ENCODE data around the gene OPCML. TPM values are rescaled to one million over a fixed set of nuclear protein-coding genes. Genes with fewer than 3 reads are reported as not detected.

OPCML gene
- polyA plus RNA-seq, 3 donors: not detected

- Mint-ChIP-seq H3K36me3 (no peaks in the 10 kb centered on the region), H3K4me3 (no peak overlapping the region), H3K9me3 (peaks cover 0 to 13% (median 0%) of the 10 kb centered on the region in 7 donors), H3K4me1 (no peaks in the 10 kb centered on the region), H3K27me3 (ENCODE audit: low read depth in 3 of 3) (peaks cover 0 to 1% (median 0%) of the 10 kb centered on the region in 3 donors), H3K27ac (no peak overlapping the region)
- peaks cover 4% of the 10 kb centered on the region in 2 donors for H3K9me3 ChIP-seq (replicated peaks in 1 of 2; ENCODE audit: control insufficient read depth in 1 of 2, insufficient read depth in 1 of 2, low read length in 2 of 2)
- WGBS (ENCODE audit: insufficient coverage): 100% methylated on average over 1 of the region's 3 CpGs
- H3K36me3 ChIP-seq (replicated peaks in 1 of 2; ENCODE audit: control insufficient read depth in 1 of 2, insufficient read depth in 2 of 2, low read length in 2 of 2): no peaks in the 10 kb centered on the region
- TF ChIP-seq CTCF (IDR thresholded peaks at IDR 0.05): no peak
- H3K4me1 ChIP-seq (ENCODE audit: control insufficient read depth in 1 of 2, insufficient read depth in 2 of 2, low read length in 2 of 2): no peaks in the 10 kb centered on the region
- no peak overlapping the region for H3K4me2 ChIP-seq (replicated peaks; ENCODE audit: extremely low read depth, low read length, poor library complexity, severe bottlenecking)
- no peak overlapping the region for H2AFZ ChIP-seq (ENCODE audit: insufficient read depth, low read depth, low read length, poor library complexity, severe bottlenecking)
- no peaks in the 10 kb centered on the region for H3K27me3 ChIP-seq (ENCODE audit: control insufficient read depth in 2 of 2, insufficient read depth in 2 of 2, low read length in 2 of 2)
- H3K9ac ChIP-seq (ENCODE audit: insufficient read depth, low read length, poor library complexity, severe bottlenecking): no peak overlapping the region
- no peak overlapping the region for H3K27ac ChIP-seq (ENCODE audit: low read depth in 1 of 2, low read length in 2 of 2)
- no peaks in the 10 kb centered on the region for H3K79me2 ChIP-seq (ENCODE audit: insufficient read depth, low read length)
- H4K20me1 ChIP-seq (ENCODE audit: insufficient read depth, low read length): no peaks in the 10 kb centered on the region
- no peak for DNase-seq
- intact Hi-C loops (cut with micrococcal nuclease): no loop called here
- H3K4me3 ChIP-seq (replicated peaks in 1 of 3; ENCODE audit: low read depth in 2 of 3, low read length in 3 of 3): no peak overlapping the region
Observed at GRCh38 chr11:132579136-132579535, 953.2 kb downstream of the OPCML start.

GRCh38 chr11:132578580-132578979 is 953.7 kb downstream of the OPCML start:
- H3K36me3 Mint-ChIP-seq: no peaks in the 10 kb centered on the region
- Histone ChIP-seq H4K20me1 (ENCODE audit: insufficient read depth, low read length) (no peaks in the 10 kb centered on the region), H3K27me3 (ENCODE audit: control insufficient read depth in 2 of 2, insufficient read depth in 2 of 2, low read length in 2 of 2) (no peaks in the 10 kb centered on the region), H3K9me3 (replicated peaks in 1 of 2; ENCODE audit: control insufficient read depth in 1 of 2, insufficient read depth in 1 of 2, low read length in 2 of 2) (peaks cover 4% of the 10 kb centered on the region in 2 donors), H3K27ac (ENCODE audit: low read depth in 1 of 2, low read length in 2 of 2) (no peak overlapping the region), H3K4me2 (replicated peaks; ENCODE audit: extremely low read depth, low read length, poor library complexity, severe bottlenecking) (no peak overlapping the region), H2AFZ (ENCODE audit: insufficient read depth, low read depth, low read length, poor library complexity, severe bottlenecking) (no peak overlapping the region), H3K36me3 (replicated peaks in 1 of 2; ENCODE audit: control insufficient read depth in 1 of 2, insufficient read depth in 2 of 2, low read length in 2 of 2) (no peaks in the 10 kb centered on the region), H3K4me1 (ENCODE audit: control insufficient read depth in 1 of 2, insufficient read depth in 2 of 2, low read length in 2 of 2) (no peaks in the 10 kb centered on the region), H3K79me2 (ENCODE audit: insufficient read depth, low read length) (no peaks in the 10 kb centered on the region), H3K4me3 (replicated peaks in 1 of 3; ENCODE audit: low read depth in 2 of 3, low read length in 3 of 3) (no peak overlapping the region), H3K9ac (ENCODE audit: insufficient read depth, low read length, poor library complexity, severe bottlenecking) (no peak overlapping the region)
- no peak for DNase-seq
- peaks cover 0 to 13% (median 0%) of the 10 kb centered on the region in 7 donors for H3K9me3 Mint-ChIP-seq
- WGBS (ENCODE audit: insufficient coverage): no CpG with 5 or more reads among the region's 1 CpG
- H3K4me1 Mint-ChIP-seq: no peaks in the 10 kb centered on the region
- no peak overlapping the region for H3K27ac Mint-ChIP-seq
- peaks cover 0 to 1% (median 0%) of the 10 kb centered on the region in 3 donors for H3K27me3 Mint-ChIP-seq (ENCODE audit: low read depth in 3 of 3)
- intact Hi-C loops (cut with micrococcal nuclease): no loop called here
- no peak overlapping the region for H3K4me3 Mint-ChIP-seq
- no peak for TF ChIP-seq CTCF (IDR thresholded peaks at IDR 0.05)
